T-helper 2 cell (primary cell): Measurements from ENCODE around the gene APP.
"Not testable (repeated sequence)": the region's sequence is repeated elsewhere in the genome, so short reads cannot be mapped to it uniquely, and the experiment has no call there.

ENCODE experiments used
- DNase-seq, 5 experiments: peaks; one replicate each; pipeline versions ENCODE4 v3.0.0 to v3.0.0-alpha.2; 2012 to 2022

Gene APP

GRCh38 chr21:25934771-25935224 lies 235.8 kb downstream of the APP start:
- DNase-seq = peak in 1 of 5 experiments; percentile 70

GRCh38 chr21:25934130-25934529 lies 236.4 kb downstream of the APP start:
- DNase-seq = no peak

- DNase-seq = no peak
These were observed 238.8 kb downstream of the APP start for GRCh38 chr21:25931765-25932164.

- DNase-seq = no peak
These were observed 240.6 kb downstream of the APP start for GRCh38 chr21:25929856-25930520.

- DNase-seq = no peak
These were observed 243.2 kb downstream of the APP start for GRCh38 chr21:25927195-25927880.

GRCh38 chr21:25925936-25926335 lies 244.6 kb downstream of the APP start:
- DNase-seq = no peak

GRCh38 chr21:25925064-25925800 lies 245.3 kb downstream of the APP start:
- DNase-seq = no peak

GRCh38 chr21:25918152-25918551 lies 252.4 kb downstream of the APP start:
- not testable (repeated sequence) for DNase-seq

GRCh38 chr21:25916226-25916625 lies 254.3 kb downstream of the APP start:
- DNase-seq = no peak

GRCh38 chr21:25913479-25913878 lies 257.1 kb downstream of the APP start:
- DNase-seq = no peak

- DNase-seq = no peak
These were observed 258.2 kb downstream of the APP start for GRCh38 chr21:25912402-25912746.

GRCh38 chr21:25911730-25912401 lies 258.7 kb downstream of the APP start:
- no peak for DNase-seq

- no peak for DNase-seq
These were observed 259.8 kb downstream of the APP start for GRCh38 chr21:25910809-25911208.

- no peak for DNase-seq
These were observed 261.2 kb downstream of the APP start for GRCh38 chr21:25909341-25909740.

GRCh38 chr21:25908495-25908894 lies 262.1 kb downstream of the APP start:
- no peak for DNase-seq

- no peak for DNase-seq
These were observed 262.8 kb downstream of the APP start for GRCh38 chr21:25907573-25908275.

- no peak for DNase-seq
These were observed 264.0 kb downstream of the APP start for GRCh38 chr21:25906587-25906986.

- no peak for DNase-seq
These were observed 265.4 kb downstream of the APP start for GRCh38 chr21:25905126-25905525.

GRCh38 chr21:25904044-25904695 lies 266.4 kb downstream of the APP start:
- DNase-seq = no peak

- no peak for DNase-seq
These were observed 267.0 kb downstream of the APP start for GRCh38 chr21:25903607-25904006.

- no peak for DNase-seq
These were observed 269.1 kb downstream of the APP start for GRCh38 chr21:25901330-25901979.

- DNase-seq = no peak
These were observed 271.9 kb downstream of the APP start for GRCh38 chr21:25898671-25899070.
